Psoas muscle (tissue), 8 donors: Measurements from ENCODE around the gene ABCB1. TPM values are rescaled to one million over a fixed set of nuclear protein-coding genes. Genes with fewer than 3 reads are reported as not detected.

ENCODE experiments used
- ATAC-seq, 4 donors: fragments of 200-7000 bp; cut with Tn5 transposase; one replicate each; pipeline ENCODE4 v1.9.1; 2020; ENCODE audit warnings: moderate library complexity in 3 of 4, mild to moderate bottlenecking in 2 of 4
- DNase-seq, 2 donors: peaks; one replicate each; pipeline ENCODE4 v3.0.0-alpha.2; 2020
- H3K27ac ChIP-seq: fragments of 200-600 bp; one replicate; pipeline ENCODE4 v1.8.0; 2022
- H3K27me3 ChIP-seq, 3 donors: fragments of 200-600 bp in 1 of 3; one replicate each; pipeline versions ENCODE4 v1.6.1 to v1.8.0; 2013 to 2022; ENCODE audit warnings: low read length in 2 of 3, mild to moderate bottlenecking in 2 of 3, moderate library complexity in 1 of 3; ENCODE audit not compliant: insufficient read depth in 3 of 3
- H3K36me3 ChIP-seq, 2 donors: fragments of 200-600 bp in 1 of 2; one replicate each; pipeline versions ENCODE4 v1.6.1 to v1.8.0; 2013 to 2022; ENCODE audit warnings: low read depth in 1 of 2, mild to moderate bottlenecking in 1 of 2, moderate library complexity in 1 of 2; ENCODE audit not compliant: insufficient read depth in 1 of 2
- H3K4me1 ChIP-seq: fragments of 200-600 bp; one replicate; pipeline ENCODE4 v1.8.0; 2022
- H3K4me3 ChIP-seq: fragments of 200-600 bp; one replicate; pipeline ENCODE4 v1.8.0; 2022; ENCODE audit warnings: mild to moderate bottlenecking
- H3K9me3 ChIP-seq: fragments of 200-600 bp; one replicate; pipeline ENCODE4 v1.8.0; 2022
- CTCF ChIP-seq: fragments of 200-600 bp; IDR thresholded peaks from one replicate; pipeline ENCODE4 v1.8.0; 2022; ENCODE audit warnings: antibody characterized with exemption
- WGBS, 3 donors: extraction: QIAGEN DNeasy Blood & Tissue Kit; methylation state at CpG; one replicate each; pipeline versions ENCODE4 v1.1.6 to v1.1.7; 2013; 5-methylcytosine and 5-hydroxymethylcytosine counted together
- intact Hi-C, 2 donors: fragments of 100-400 bp; cut with DNase I; formaldehyde crosslinking; loops; one replicate each; pipeline versions ENCODE4 v1.11.0 to v1.14.2; 2022
- polyA plus RNA-seq, 3 donors: library from polyadenylated mRNA; stranded (reverse); fragments of 200-250 nt; gene quantifications; one replicate each; pipeline ENCODE4 v1.2.3, GENCODE V29; 2013
- total RNA-seq, 4 donors: library from RNA; stranded (reverse); fragmentation: NEBNext Ultra II Directional in 2 of 4; extraction: Animal tissue kit (Norgen Biotek cat#: 25700) in 2 of 4; gene quantifications; one replicate each; pipeline versions ENCODE4 v1.2.1 to v1.2.4, GENCODE V29; 2021 to 2023
- donor health status: healthy with polysubstance abuse.
- donor health status: DM: no; HTN: no; CAD: no; lungs with moderate emphysema.
- donor health status: Bipolar disorder and iron deficiency.
- donor health status: healthy.
- donor health status: DM: yes; HTN: yes; CAD: no.
- donor health status: DM: no; HTN: no; CAD: no.
- donor health status: DM: no; HTN: no; CAD: no.
- donor health status: DM: yes; HTN: yes; CAD: no.

ABCB1 gene
- total and polyA plus RNA-seq, 7 donors: 0.09 to 2.4 (median 0.59) TPM

GRCh38 chr7:87543623-87544022, 57.1 kb downstream of the ABCB1 start:
- no peaks in the 10 kb centered on the region for H3K27me3 ChIP-seq
- no peak overlapping the region for H3K27ac ChIP-seq
- DNase-seq (no peak), ATAC-seq (no peak)
- H3K4me3 ChIP-seq: no peak overlapping the region
- no peaks in the 10 kb centered on the region for H3K4me1 ChIP-seq
- WGBS, 3 donors: 81 to 85% (median 85%) methylated on average over 1 of the region's 1 CpG
- no peaks in the 10 kb centered on the region for H3K36me3 ChIP-seq
- no peak for TF ChIP-seq CTCF
- intact Hi-C loops: no loop called here
- no peaks in the 10 kb centered on the region for H3K9me3 ChIP-seq

- no peaks in the 10 kb centered on the region for H3K27me3 ChIP-seq
- no peak for TF ChIP-seq CTCF
- ATAC-seq (no peak), DNase-seq (no peak)
- 87 to 89% (median 87%) methylated on average over 1 of the region's 1 CpG for WGBS, 3 donors
- no peak overlapping the region for H3K4me3 ChIP-seq
- H3K4me1 ChIP-seq: no peaks in the 10 kb centered on the region
- H3K9me3 ChIP-seq: no peaks in the 10 kb centered on the region
- intact Hi-C loops: no loop called here
- H3K36me3 ChIP-seq: no peaks in the 10 kb centered on the region
- no peak overlapping the region for H3K27ac ChIP-seq
Measured at GRCh38 chr7:87541648-87542047, 59.0 kb downstream of the ABCB1 start.

- TF ChIP-seq CTCF: no peak
- intact Hi-C loops: no loop called here
- no peak for ATAC-seq
Measured at GRCh38 chr7:87538052-87538451, 62.6 kb downstream of the ABCB1 start.

GRCh38 chr7:87534072-87534471, 66.6 kb downstream of the ABCB1 start:
- TF ChIP-seq CTCF: no peak
- 89 to 93% (median 92%) methylated on average over 2 of the region's 2 CpGs for WGBS, 3 donors
- H3K4me3 ChIP-seq: no peak overlapping the region
- DNase-seq (no peak), ATAC-seq (no peak)
- H3K27me3 ChIP-seq: no peaks in the 10 kb centered on the region
- H3K9me3 ChIP-seq: no peaks in the 10 kb centered on the region
- intact Hi-C loops: no loop called here
- no peaks in the 10 kb centered on the region for H3K36me3 ChIP-seq
- no peaks in the 10 kb centered on the region for H3K4me1 ChIP-seq
- no peak overlapping the region for H3K27ac ChIP-seq

More at GRCh38 chr7:87538052-87538451, 62.6 kb downstream of the ABCB1 start:
- Histone ChIP-seq H3K9me3 (no peaks in the 10 kb centered on the region), H3K4me1 (no peaks in the 10 kb centered on the region), H3K4me3 (no peak overlapping the region), H3K27me3 (no peaks in the 10 kb centered on the region), H3K27ac (no peak overlapping the region), H3K36me3 (no peaks in the 10 kb centered on the region)
- 36 to 76% (median 51%) methylated on average over 1 of the region's 1 CpG for whole genome bisulfite sequencing, 3 donors
- no peak for DNase-seq

GRCh38 chr7:87530126-87530525, 70.6 kb downstream of the ABCB1 start:
- H3K4me1 ChIP-seq: no peaks in the 10 kb centered on the region
- no peaks in the 10 kb centered on the region for H3K27me3 ChIP-seq
- H3K27ac ChIP-seq: no peak overlapping the region
- TF ChIP-seq CTCF: no peak
- ATAC-seq: no peak
- DNase-seq: no peak
- intact Hi-C loops: no loop called here
- no peak overlapping the region for H3K4me3 ChIP-seq
- H3K9me3 ChIP-seq: no peaks in the 10 kb centered on the region
- no peaks in the 10 kb centered on the region for H3K36me3 ChIP-seq
